HepG2 (cell line): ENCODE measurements around the gene RHBDL1. TPM values are rescaled to one million over a fixed set of nuclear protein-coding genes. Genes with fewer than 3 reads are reported as not detected.
A peak's percentile ranks its signal among the peaks of the same experiment; 100 is the strongest.

Source experiments
- ATAC-seq: fragments of 200-7000 bp; cut with Tn5 transposase; 3 replicates; pipeline ENCODE4 v1.9.1; 2020; ENCODE audit warnings: mild to moderate bottlenecking, moderate library complexity
- BruUV-seq: library from RNA; stranded (reverse); fragments of 400-500 nt; replicated peaks from 2 replicates; lab custom pipeline; 2021; lab: Mats Ljungman, UMichigan
- CTCF ChIA-PET: fragments of 300-600 bp; formaldehyde crosslinking; extraction: SDS; loops from one replicate; lab custom pipeline; 2021; ENCODE audit warnings: low total read pairs, inconsistent platforms, low intra/inter-chr PET ratio; lab: Yijun Ruan, JAX
- POLR2A ChIA-PET: fragments of 350-600 bp; sonication (Branson Sonifier 250); formaldehyde crosslinking; loops from one replicate; lab custom pipeline; 2020; ENCODE audit warnings: antibody characterized with exemption, inconsistent platforms; lab: Yijun Ruan, JAX
- DNase-seq: peaks from one replicate; pipeline ENCODE4 v3.0.0-alpha.2; 2015; ENCODE audit warnings: low spot score
- FAIRE-seq: peaks from 3 replicates; lab custom pipeline; 2011; peaks lifted over from hg19 to GRCh38; lab: Jason Lieb, UNC
- H2AFZ ChIP-seq: one replicate; pipeline ENCODE4 v1.6.1; 2011; ENCODE audit warnings: low read length, inconsistent platforms
- H3K27ac ChIP-seq: fragments of 300-600 bp; 3 replicates; pipeline ENCODE4 v1.8.0; 2011; ENCODE audit warnings: mixed run types, mild to moderate bottlenecking, mixed read lengths, low read length, inconsistent platforms; ENCODE audit not compliant: insufficient read depth; ENCODE audit errors: extremely low read length
- H3K27me3 ChIP-seq, 2 experiments: fragments of 200-600 bp in 1 of 2; 2 replicates in 1 of 2; 3 replicates in 1 of 2; pipeline versions ENCODE4 v1.6.0 to v1.8.0; 2011; ENCODE audit warnings: low read length in 2 of 2, mild to moderate bottlenecking in 2 of 2, moderate library complexity in 2 of 2, inconsistent platforms in 1 of 2; ENCODE audit not compliant: insufficient read depth in 2 of 2, control insufficient read depth in 1 of 2
- H3K36me3 ChIP-seq, 2 experiments: fragments of 200-600 bp in 1 of 2; replicated peaks in 1 of 2; 2 replicates in 1 of 2; 3 replicates in 1 of 2; pipeline versions ENCODE4 v1.5.1 to v1.8.0; 2011; ENCODE audit warnings: low read length in 2 of 2, inconsistent platforms in 1 of 2; ENCODE audit not compliant: insufficient read depth in 2 of 2, control insufficient read depth in 1 of 2
- H3K4me1 ChIP-seq: 2 replicates; pipeline ENCODE4 v1.5.1; 2012; ENCODE audit warnings: low read length, inconsistent platforms; ENCODE audit not compliant: insufficient read depth
- H3K4me2 ChIP-seq: 2 replicates; pipeline ENCODE4 v1.6.0; 2011; ENCODE audit warnings: low read depth, low read length, inconsistent platforms
- H3K4me3 ChIP-seq, 3 experiments: fragments of 200-600 bp in 1 of 3; sonication (generic), shearing (Covaris generic) in 1 of 3; replicated peaks in 1 of 3; 2 replicates each; pipeline ENCODE4 v1.5.1; 2011 to 2016; ENCODE audit warnings: low read length in 3 of 3, inconsistent platforms in 2 of 3, low read depth in 2 of 3, mild to moderate bottlenecking in 2 of 3, control low read depth in 1 of 3, mixed read lengths in 1 of 3; ENCODE audit not compliant: insufficient read depth in 1 of 3
- H3K79me2 ChIP-seq: one replicate; pipeline ENCODE4 v1.6.1; 2011; ENCODE audit warnings: low read length, inconsistent platforms; ENCODE audit not compliant: insufficient read depth
- H3K9ac ChIP-seq: 2 replicates; pipeline ENCODE4 v1.6.0; 2011; ENCODE audit warnings: mild to moderate bottlenecking, low read depth, low read length, inconsistent platforms; ENCODE audit not compliant: insufficient read depth
- H3K9me3 ChIP-seq: 2 replicates; pipeline ENCODE4 v1.5.1; 2012; ENCODE audit warnings: mild to moderate bottlenecking, low read length
- H4K20me1 ChIP-seq: 2 replicates; pipeline ENCODE4 v1.6.0; 2011; ENCODE audit warnings: inconsistent platforms, mild to moderate bottlenecking, low read length, moderate library complexity; ENCODE audit not compliant: insufficient read depth
- ETV5 ChIP-seq: IDR thresholded peaks from 2 replicates; pipeline ENCODE4 v1.6.1; 2018; ENCODE audit warnings: missing biosample characterization, missing genetic modification reagents, inconsistent platforms, borderline replicate concordance
- FOXA1 ChIP-seq, 2 experiments: fragments of 450-650 bp in 1 of 2; sonication (generic) in 1 of 2; formaldehyde crosslinking in 1 of 2; IDR thresholded peaks; 2 replicates each; pipeline versions ENCODE4 v1.4.0 to v1.6.1; 2016 to 2020; ENCODE audit warnings: missing genetic modification reagents in 1 of 2
- KDM3A ChIP-seq: IDR thresholded peaks from 2 replicates; pipeline ENCODE4 v1.6.1; 2018; ENCODE audit warnings: low read depth, missing compliant biosample characterization
- NCOA1 ChIP-seq: sonication (generic); formaldehyde crosslinking; IDR thresholded peaks from 2 replicates; pipeline ENCODE4 v1.9.0; 2021; ENCODE audit warnings: missing genetic modification reagents
- NFYB ChIP-seq: sonication (generic); formaldehyde crosslinking; IDR thresholded peaks from 2 replicates; pipeline ENCODE4 v1.4.0; 2020; ENCODE audit warnings: missing genetic modification reagents
- PHF5A ChIP-seq: IDR thresholded peaks from one replicate; pipeline ENCODE4 v1.6.1; 2018; ENCODE audit warnings: low read depth, missing genetic modification reagents; ENCODE audit not compliant: unreplicated experiment
- RBFOX2 ChIP-seq: fragments of 200-400 bp; formaldehyde crosslinking; IDR thresholded peaks from 2 replicates; pipeline ENCODE4 v1.6.1; 2017; ENCODE audit warnings: low read depth, mild to moderate bottlenecking, low read length
- U2AF2 ChIP-seq: fragments of 200-400 bp; formaldehyde crosslinking; IDR thresholded peaks from 2 replicates; pipeline ENCODE4 v1.6.1; 2017; ENCODE audit warnings: low read depth, mild to moderate bottlenecking, low read length
- ZBTB1 ChIP-seq: sonication (generic); formaldehyde crosslinking; IDR thresholded peaks from 2 replicates; pipeline ENCODE4 v1.4.0; 2020; ENCODE audit warnings: missing genetic modification reagents, borderline replicate concordance
- ZFP36L1 ChIP-seq: sonication (generic); formaldehyde crosslinking; IDR thresholded peaks from 2 replicates; pipeline ENCODE4 v1.8.0; 2022; ENCODE audit warnings: mild to moderate bottlenecking, missing genetic modification reagents, moderate library complexity
- ZFP41 ChIP-seq: sonication (generic); formaldehyde crosslinking; IDR thresholded peaks from 2 replicates; pipeline ENCODE4 v1.4.0; 2020; ENCODE audit warnings: mild to moderate bottlenecking, missing genetic modification reagents, borderline replicate concordance
- ZFY ChIP-seq: sonication (generic); formaldehyde crosslinking; IDR thresholded peaks from 2 replicates; pipeline ENCODE4 v1.4.0; 2020; ENCODE audit warnings: missing genetic modification reagents
- ZMYM2 ChIP-seq: sonication (generic); formaldehyde crosslinking; IDR thresholded peaks from 2 replicates; pipeline ENCODE4 v1.8.0; 2022; ENCODE audit warnings: mild to moderate bottlenecking, missing genetic modification reagents
- ZNF546 ChIP-seq: sonication (generic); formaldehyde crosslinking; conservative IDR thresholded peaks from 2 replicates; pipeline ENCODE4 v1.8.1; 2023; ENCODE audit warnings: mild to moderate bottlenecking, missing genetic modification reagents
- ZNF775 ChIP-seq: sonication (generic); formaldehyde crosslinking; IDR thresholded peaks from 2 replicates; pipeline ENCODE4 v1.4.0; 2020; ENCODE audit warnings: missing genetic modification reagents, mild to moderate bottlenecking, moderate library complexity, borderline replicate concordance
- ZNF776 ChIP-seq: sonication (generic); formaldehyde crosslinking; IDR thresholded peaks from 2 replicates; pipeline ENCODE4 v1.4.0; 2020; ENCODE audit warnings: mild to moderate bottlenecking, missing genetic modification reagents
- ZNF792 ChIP-seq: IDR thresholded peaks from 2 replicates; pipeline ENCODE4 v1.6.1; 2016
- WGBS: methylation state at CpG from one replicate; pipeline ENCODE4 v1.1.6; 2017; ENCODE audit warnings: low lambda C conversion rate; 5-methylcytosine and 5-hydroxymethylcytosine counted together
- in situ Hi-C: cut with HindIII; loops from 2 replicates; pipeline ENCODE4 v1.10.0; 2017; ENCODE audit warnings: low pct_unique_long_range_greater_than_20kb; ENCODE audit not compliant: extremely low pct_ligation_motif_present
- intact Hi-C: fragments of 100-400 bp; cut with micrococcal nuclease; formaldehyde crosslinking; loops from one replicate; pipeline ENCODE4 v1.10.0; 2022; ENCODE audit not compliant: unreplicated experiment
- polyA plus RNA-seq, 8 experiments: library from polyadenylated mRNA; depleted of rRNA in 3 of 8; stranded (reverse) in 7 of 8; unstranded in 1 of 8; fragments of >200 nt; fragmentation: Illumina TruSeq in 4 of 8; extraction: Trizol in 4 of 8; gene quantifications; 2 replicates each; pipeline versions ENCODE4 v1.2.1 to v1.2.3, GENCODE V29; 2011 to 2016; ENCODE audit warnings: low read depth in 4 of 8, missing spikeins in 1 of 8, mixed read lengths in 1 of 8; ENCODE audit not compliant: insufficient read depth in 1 of 8
- total RNA-seq, 5 experiments: library from RNA; depleted of rRNA; stranded (reverse); fragments of >200 nt; fragmentation: Illumina TruSeq; extraction: Trizol; gene quantifications; 2 replicates each; pipeline ENCODE4 v1.2.3, GENCODE V29; 2016; ENCODE audit warnings: low read depth in 1 of 5
- TF ChIP-seq, protein P1 (sequence below): sonication (generic); IDR thresholded peaks from 2 replicates; pipeline ENCODE4 v1.6.1; 2016; ENCODE audit warnings: low read depth, borderline replicate concordance
- TF ChIP-seq, protein P2 (sequence below): sonication (generic); formaldehyde crosslinking; conservative IDR thresholded peaks from 2 replicates; pipeline ENCODE4 v1.4.0; 2020; ENCODE audit warnings: missing genetic modification reagents
- TF ChIP-seq, protein P3 (sequence below): sonication (generic); formaldehyde crosslinking; IDR thresholded peaks from 2 replicates; pipeline ENCODE4 v1.5.0; 2020; ENCODE audit warnings: mild to moderate bottlenecking, missing genetic modification reagents, borderline replicate concordance

The RHBDL1 gene
- total and polyA plus RNA-seq, 2 of the 13 experiments (the other 11 are each of a cell fraction or from before 2014, with no cell fraction given), result 1.8 to 3.8 TPM

DNA sequence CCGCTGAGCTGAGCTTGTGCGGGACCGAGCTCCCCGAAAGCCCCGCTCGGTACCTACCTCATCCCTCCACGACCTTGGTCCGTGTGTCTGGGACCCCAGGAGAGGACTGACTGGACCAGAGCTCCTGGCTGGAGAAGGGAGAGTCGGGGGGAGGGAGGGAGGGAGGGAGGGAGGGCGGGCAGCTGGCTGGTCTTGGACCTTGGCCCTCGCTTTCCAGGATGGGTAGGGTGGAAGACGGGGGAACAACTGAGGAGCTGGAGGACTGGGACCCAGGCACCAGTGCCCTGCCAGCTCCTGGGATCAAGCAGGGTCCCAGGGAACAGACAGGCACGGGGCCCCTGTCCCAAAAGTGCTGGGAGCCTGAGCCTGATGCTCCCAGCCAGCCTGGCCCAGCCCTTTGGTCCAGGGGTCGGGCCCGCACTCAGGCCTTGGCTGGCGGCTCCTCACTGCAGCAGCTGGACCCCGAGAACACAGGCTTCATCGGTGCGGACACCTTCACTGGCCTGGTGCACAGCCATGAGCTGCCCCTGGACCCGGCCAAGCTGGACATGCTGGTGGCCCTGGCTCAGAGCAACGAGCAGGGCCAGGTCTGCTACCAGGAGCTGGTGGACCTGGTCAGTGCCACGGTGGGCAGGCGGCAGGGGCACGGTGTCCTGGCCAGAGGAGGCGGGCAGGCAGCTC is 553 bp downstream of the RHBDL1 start:
- Histone ChIP-seq H3K9ac (peak overlapping the region; percentile 58), H3K79me2 (peaks cover 3% of the 10 kb centered on the region), H3K27ac (peak overlapping the region; percentile 60), H3K9me3 (no peaks in the 10 kb centered on the region), H4K20me1 (0 out of 2 replicates have a peak, but pooled peaks cover under 1% of the 10 kb centered on the region), H3K27me3 (no peaks in the 10 kb centered on the region; a peak in 1 of 5 replicates), H3K4me1 (peaks cover 36% of the 10 kb centered on the region), H2AFZ (no peak overlapping the region), H3K36me3 (peaks cover 14 to 24% of the 10 kb centered on the region in 2 experiments; a peak in 4 of 5 replicates), H3K4me2 (peak overlapping the region; percentile 87), H3K4me3 (peak overlapping the region; percentile 42 to 74 (median 52); a peak in 5 of 6 replicates)
- intact Hi-C loops (no loop called here), in situ Hi-C loops (no loop called here)
- no peak for FAIRE-seq
- CTCF ChIA-PET, result no interaction called here
- no peak for DNase-seq
- ATAC-seq, result peak; percentile 10
- BruUV-seq, result no TSS peak
- 4% methylated on average over 4 of the region's 25 CpGs for WGBS
- POLR2A ChIA-PET, result interaction anchor here (0.8 to 1.9 kb wide), 6 partner anchors 8 to 44 kb away, joined by 3 to 12 read pairs (median 4); partner anchors contain the start of genes RHOT2, WDR24 and WDR90
- TF ChIP-seq ZNF546 (no peak), ZBTB1 (CRISPR knock-in tag) (no peak), U2AF2 (no peak), ZFP41 (CRISPR knock-in tag) (no peak), RBFOX2 (peak; percentile 17; the same call in 1 of the 2 replicates), ETV5 (CRISPR knock-in tag) (no peak), ZMYM2 (0 out of 2 replicates have a peak, but pooled peaks have one; percentile 27), KDM3A (CRISPR knock-in tag) (no peak), ZNF792 (CRISPR knock-in tag) (no peak), ZNF776 (CRISPR knock-in tag) (peak; percentile 13; the same call in 1 of the 2 replicates), NCOA1 (CRISPR knock-in tag) (no peak), FOXA1 (IDR thresholded peaks at IDR 0.05) (no peak), FOXA1 (CRISPR knock-in tag; IDR thresholded peaks at IDR 0.05) (no peak), ZNF775 (no peak), ZFY (no peak; the same call in 1 of the 2 replicates), NFYB (CRISPR knock-in tag) (no peak), PHF5A (CRISPR knock-in tag) (no peak), ZFP36L1 (no peak)
- TF ChIP-seq, protein P1, sequence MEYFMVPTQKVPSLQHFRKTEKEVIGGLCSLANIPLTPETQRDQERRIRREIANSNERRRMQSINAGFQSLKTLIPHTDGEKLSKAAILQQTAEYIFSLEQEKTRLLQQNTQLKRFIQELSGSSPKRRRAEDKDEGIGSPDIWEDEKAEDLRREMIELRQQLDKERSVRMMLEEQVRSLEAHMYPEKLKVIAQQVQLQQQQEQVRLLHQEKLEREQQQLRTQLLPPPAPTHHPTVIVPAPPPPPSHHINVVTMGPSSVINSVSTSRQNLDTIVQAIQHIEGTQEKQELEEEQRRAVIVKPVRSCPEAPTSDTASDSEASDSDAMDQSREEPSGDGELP, result peak; percentile 53; the same call in 1 of the 2 replicates
- TF ChIP-seq, protein P2, sequence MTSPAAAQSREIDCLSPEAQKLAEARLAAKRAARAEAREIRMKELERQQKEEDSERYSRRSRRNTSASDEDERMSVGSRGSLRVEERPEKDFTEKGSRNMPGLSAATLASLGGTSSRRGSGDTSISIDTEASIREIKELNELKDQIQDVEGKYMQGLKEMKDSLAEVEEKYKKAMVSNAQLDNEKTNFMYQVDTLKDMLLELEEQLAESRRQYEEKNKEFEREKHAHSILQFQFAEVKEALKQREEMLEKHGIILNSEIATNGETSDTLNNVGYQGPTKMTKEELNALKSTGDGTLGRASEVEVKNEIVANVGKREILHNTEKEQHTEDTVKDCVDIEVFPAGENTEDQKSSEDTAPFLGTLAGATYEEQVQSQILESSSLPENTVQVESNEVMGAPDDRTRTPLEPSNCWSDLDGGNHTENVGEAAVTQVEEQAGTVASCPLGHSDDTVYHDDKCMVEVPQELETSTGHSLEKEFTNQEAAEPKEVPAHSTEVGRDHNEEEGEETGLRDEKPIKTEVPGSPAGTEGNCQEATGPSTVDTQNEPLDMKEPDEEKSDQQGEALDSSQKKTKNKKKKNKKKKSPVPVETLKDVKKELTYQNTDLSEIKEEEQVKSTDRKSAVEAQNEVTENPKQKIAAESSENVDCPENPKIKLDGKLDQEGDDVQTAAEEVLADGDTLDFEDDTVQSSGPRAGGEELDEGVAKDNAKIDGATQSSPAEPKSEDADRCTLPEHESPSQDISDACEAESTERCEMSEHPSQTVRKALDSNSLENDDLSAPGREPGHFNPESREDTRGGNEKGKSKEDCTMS (CRISPR knock-in tag), result no peak
- TF ChIP-seq, protein P3, sequence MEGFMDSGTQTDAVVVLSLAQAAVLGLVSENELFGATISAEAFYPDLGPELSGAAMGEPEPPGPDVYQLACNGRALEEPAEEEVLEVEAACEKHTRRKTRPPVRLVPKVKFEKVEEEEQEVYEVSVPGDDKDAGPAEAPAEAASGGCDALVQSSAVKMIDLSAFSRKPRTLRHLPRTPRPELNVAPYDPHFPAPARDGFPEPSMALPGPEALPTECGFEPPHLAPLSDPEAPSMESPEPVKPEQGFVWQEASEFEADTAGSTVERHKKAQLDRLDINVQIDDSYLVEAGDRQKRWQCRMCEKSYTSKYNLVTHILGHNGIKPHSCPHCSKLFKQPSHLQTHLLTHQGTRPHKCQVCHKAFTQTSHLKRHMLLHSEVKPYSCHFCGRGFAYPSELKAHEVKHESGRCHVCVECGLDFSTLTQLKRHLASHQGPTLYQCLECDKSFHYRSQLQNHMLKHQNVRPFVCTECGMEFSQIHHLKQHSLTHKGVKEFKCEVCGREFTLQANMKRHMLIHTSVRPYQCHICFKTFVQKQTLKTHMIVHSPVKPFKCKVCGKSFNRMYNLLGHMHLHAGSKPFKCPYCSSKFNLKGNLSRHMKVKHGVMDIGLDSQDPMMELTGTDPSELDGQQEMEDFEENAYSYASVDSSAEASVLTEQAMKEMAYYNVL (CRISPR knock-in tag), result peak; percentile 45; the same call in 1 of the 2 replicates
